Pancreas (tissue), 10 donors: ENCODE data around the gene WDR72. TPM values are rescaled to one million over a fixed set of nuclear protein-coding genes. Genes with fewer than 3 reads are reported as not detected.
A peak's percentile ranks its signal among the peaks of the same experiment; 100 is the strongest.
"Not testable (repeated sequence)": the region's sequence is repeated elsewhere in the genome, so short reads cannot be mapped to it uniquely, and the experiment has no call there.

Experiments used
- ATAC-seq, 4 donors: fragments of 200-7000 bp; cut with Tn5 transposase; one replicate each; pipeline versions ENCODE4 v1.8.0 to v1.9.1; 2020; ENCODE audit warnings: mild to moderate bottlenecking in 4 of 4, moderate library complexity in 4 of 4
- DNase-seq, 6 donors: peaks; one replicate each; pipeline ENCODE4 v3.0.0-alpha.2; 2020
- FAIRE-seq: peaks from 2 replicates; lab custom pipeline; 2012; peaks lifted over from hg19 to GRCh38; lab: Jason Lieb, UNC
- H3K27ac ChIP-seq, 4 donors: fragments of 200-600 bp; sonication (generic); 1 replicate in 3 of 4; 2 replicates in 1 of 4; pipeline versions ENCODE4 v1.5.0 to v1.8.0; 2020
- H3K27me3 ChIP-seq, 4 donors: fragments of 200-600 bp; one replicate each; pipeline ENCODE4 v1.8.0; 2021
- H3K36me3 ChIP-seq, 3 donors: fragments of 200-600 bp; sonication (generic) in 1 of 3; one replicate each; pipeline versions ENCODE4 v1.5.0 to v1.8.0; 2020 to 2021
- H3K4me1 ChIP-seq, 3 donors: fragments of 200-600 bp; one replicate each; pipeline ENCODE4 v1.8.0; 2021
- H3K4me3 ChIP-seq, 4 donors: fragments of 200-600 bp; sonication (generic) in 2 of 4; one replicate each; pipeline versions ENCODE4 v1.5.0 to v1.8.0; 2020 to 2021
- H3K9me3 ChIP-seq, 4 donors: fragments of 200-600 bp; one replicate each; pipeline ENCODE4 v1.8.0; 2021
- WGBS, 2 donors: extraction: QIAGEN DNeasy Blood & Tissue Kit; methylation state at CpG; one replicate each; pipeline ENCODE4 v1.1.7; 2013; 5-methylcytosine and 5-hydroxymethylcytosine counted together
- intact Hi-C, 3 donors: fragments of 100-400 bp; cut with DNase I; formaldehyde crosslinking; loops; one replicate each; pipeline versions ENCODE4 v1.11.1 to v1.14.2; 2022
- polyA plus RNA-seq, 2 donors: library from polyadenylated mRNA; stranded (reverse); fragments of 200-250 nt; gene quantifications; one replicate each; pipeline ENCODE4 v1.2.3, GENCODE V29; 2013
- total RNA-seq, 6 donors: library from RNA; stranded (reverse); fragmentation: NEBNext Ultra II Directional in 4 of 6; extraction: Animal tissue kit (Norgen Biotek cat#: 25700) in 4 of 6; gene quantifications; one replicate each; pipeline versions ENCODE4 v1.2.1 to v1.2.4, GENCODE V29; 2021 to 2023
- TF ChIP-seq, protein P1 (sequence below), 4 donors: fragments of 200-600 bp; sonication (generic) in 3 of 4; IDR thresholded peaks; one replicate each; pipeline versions ENCODE4 v1.5.0 to v1.8.0; 2021; ENCODE audit warnings: antibody characterized with exemption in 4 of 4
- donor health status: healthy with polysubstance abuse.
- donor health status: DM: no; HTN: no; CAD: no; lungs with moderate emphysema.
- donor health status: DM: no; HTN: no; CAD: no.
- donor health status: control.
- donor health status: control.
- donor health status: Bipolar disorder and iron deficiency.
- donor health status: DM: yes; HTN: yes; CAD: no.
- donor health status: DM: no; HTN: no; CAD: no.
- donor health status: DM: no; HTN: no; CAD: no.
- donor health status: DM: yes; HTN: yes; CAD: no.

The WDR72 gene
- total and polyA plus RNA-seq, 8 donors: 1.0 to 5.3 (median 3.7) TPM

- FAIRE-seq (peak; percentile 20), DNase-seq (peak in 3 of 6 donors; percentile 13 to 18 (median 14)), ATAC-seq (peak; percentile 95 to 97 (median 96))
- TF ChIP-seq, protein P1, sequence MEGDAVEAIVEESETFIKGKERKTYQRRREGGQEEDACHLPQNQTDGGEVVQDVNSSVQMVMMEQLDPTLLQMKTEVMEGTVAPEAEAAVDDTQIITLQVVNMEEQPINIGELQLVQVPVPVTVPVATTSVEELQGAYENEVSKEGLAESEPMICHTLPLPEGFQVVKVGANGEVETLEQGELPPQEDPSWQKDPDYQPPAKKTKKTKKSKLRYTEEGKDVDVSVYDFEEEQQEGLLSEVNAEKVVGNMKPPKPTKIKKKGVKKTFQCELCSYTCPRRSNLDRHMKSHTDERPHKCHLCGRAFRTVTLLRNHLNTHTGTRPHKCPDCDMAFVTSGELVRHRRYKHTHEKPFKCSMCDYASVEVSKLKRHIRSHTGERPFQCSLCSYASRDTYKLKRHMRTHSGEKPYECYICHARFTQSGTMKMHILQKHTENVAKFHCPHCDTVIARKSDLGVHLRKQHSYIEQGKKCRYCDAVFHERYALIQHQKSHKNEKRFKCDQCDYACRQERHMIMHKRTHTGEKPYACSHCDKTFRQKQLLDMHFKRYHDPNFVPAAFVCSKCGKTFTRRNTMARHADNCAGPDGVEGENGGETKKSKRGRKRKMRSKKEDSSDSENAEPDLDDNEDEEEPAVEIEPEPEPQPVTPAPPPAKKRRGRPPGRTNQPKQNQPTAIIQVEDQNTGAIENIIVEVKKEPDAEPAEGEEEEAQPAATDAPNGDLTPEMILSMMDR (IDR thresholded peaks at IDR 0.05): no peak
- H3K36me3 ChIP-seq: no peaks in the 10 kb centered on the region
- no peaks in the 10 kb centered on the region for H3K9me3 ChIP-seq
- no peaks in the 10 kb centered on the region for H3K27me3 ChIP-seq
- WGBS, 2 donors: 31 to 35% methylated on average over 3 of the region's 3 CpGs
- intact Hi-C loops: no loop called here
- peak overlapping the region in 2 of 4 donors; percentile 58 to 69 for H3K27ac ChIP-seq
- peaks cover 8 to 14% (median 12%) of the 10 kb centered on the region in 3 donors for H3K4me1 ChIP-seq
- no peak overlapping the region for H3K4me3 ChIP-seq
These were observed 209.7 kb downstream of the WDR72 start for GRCh38 chr15:53549697-53550305.

DNA sequence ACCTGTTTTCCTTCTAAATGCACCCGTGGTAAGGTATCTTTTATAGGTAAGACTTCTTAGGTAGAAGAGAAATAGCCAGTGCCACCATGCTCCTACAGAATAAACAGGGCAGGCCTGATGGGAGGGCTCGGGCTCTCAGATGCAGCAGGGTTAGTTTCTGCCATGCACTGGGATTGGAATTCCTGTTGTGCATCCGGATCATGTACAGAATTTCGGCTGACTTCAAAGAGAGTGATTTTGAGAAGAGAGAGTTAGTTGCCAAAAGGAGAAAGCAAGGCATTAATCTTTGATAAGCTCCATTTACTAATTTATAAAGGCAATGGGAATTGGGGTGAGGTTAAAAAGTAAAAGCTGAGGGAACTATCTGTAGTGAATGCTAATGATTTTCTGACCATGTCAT, 211.2 kb downstream of the WDR72 start:
- H3K4me1 ChIP-seq: peaks cover 8 to 14% (median 12%) of the 10 kb centered on the region in 3 donors
- intact Hi-C loops: no loop called here
- ATAC-seq: no peak
- H3K36me3 ChIP-seq: no peaks in the 10 kb centered on the region
- H3K27me3 ChIP-seq: no peaks in the 10 kb centered on the region
- TF ChIP-seq, protein P1 (IDR thresholded peaks at IDR 0.05): no peak
- no peak overlapping the region for H3K27ac ChIP-seq
- FAIRE-seq: no peak
- H3K4me3 ChIP-seq: no peak overlapping the region
- no peaks in the 10 kb centered on the region for H3K9me3 ChIP-seq
- DNase-seq: no peak
- 78 to 86% methylated on average over 4 of the region's 4 CpGs for WGBS, 2 donors

GRCh38 chr15:53540626-53541300, 218.7 kb downstream of the WDR72 start:
- ATAC-seq, H3K9me3 ChIP-seq, H3K4me1 ChIP-seq, H3K27ac ChIP-seq, intact Hi-C loops, H3K36me3 ChIP-seq, H3K4me3 ChIP-seq, DNase-seq, H3K27me3 ChIP-seq, FAIRE-seq: not testable (repeated sequence)
- 90 to 96% methylated on average over 30 to 34 of the region's 34 CpGs for WGBS, 2 donors

DNA sequence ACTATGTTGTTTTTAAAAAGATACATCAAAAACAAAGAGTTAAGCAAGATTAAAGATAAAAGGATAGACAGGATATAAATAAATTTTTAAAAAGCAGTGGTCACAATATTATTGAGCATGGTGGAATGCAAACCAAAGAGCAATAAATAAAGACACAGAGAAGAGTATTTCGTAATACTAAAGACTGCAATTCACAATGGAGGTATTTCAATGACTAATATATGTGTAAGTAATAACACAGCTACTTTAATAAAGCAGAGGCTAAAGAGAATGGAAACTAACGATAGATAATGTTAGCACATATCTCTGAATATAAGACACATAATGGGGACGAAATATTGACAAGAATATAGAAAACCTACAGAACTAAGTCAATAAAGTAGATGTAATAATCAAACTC, 219.6 kb downstream of the WDR72 start:
- WGBS, 2 donors: 73 to 92% methylated on average over 3 of the region's 3 CpGs
- intact Hi-C loops: no loop called here
- no peak for DNase-seq

DNA sequence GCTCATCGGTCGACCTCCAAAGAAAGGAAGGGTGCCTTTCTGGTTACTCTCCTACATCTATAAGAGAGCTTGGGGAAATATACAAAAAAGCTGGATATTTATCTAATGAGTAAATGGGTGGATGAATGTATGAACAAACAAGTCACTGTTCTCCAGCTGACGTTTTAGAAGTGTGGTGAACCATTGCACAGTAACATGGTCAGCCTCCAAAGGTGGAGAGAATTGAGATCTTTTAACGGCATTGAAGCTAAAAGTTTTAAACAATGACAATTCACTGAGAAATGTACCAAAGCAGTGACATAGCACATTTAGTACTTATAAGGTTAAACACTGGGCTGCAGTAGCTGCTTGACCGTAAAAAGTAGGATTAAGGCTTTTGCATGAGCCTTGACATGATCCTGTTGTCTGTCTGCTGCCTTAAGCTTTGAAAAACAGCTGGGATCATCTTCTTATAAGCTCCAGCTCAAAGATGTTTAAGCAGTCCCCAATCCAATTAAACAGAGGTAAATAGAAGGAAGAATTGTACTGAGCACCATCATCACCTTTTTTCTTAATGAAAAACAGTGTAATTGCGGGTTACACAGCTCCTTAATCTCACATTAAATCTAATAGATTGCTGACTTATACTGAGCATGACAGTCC, 222.9 kb downstream of the WDR72 start:
- ATAC-seq (no peak), FAIRE-seq (no peak), DNase-seq (no peak)
- Histone ChIP-seq H3K27me3 (no peaks in the 10 kb centered on the region), H3K4me1 (no peaks in the 10 kb centered on the region), H3K36me3 (no peaks in the 10 kb centered on the region), H3K4me3 (no peak overlapping the region), H3K27ac (no peak overlapping the region), H3K9me3 (no peaks in the 10 kb centered on the region)
- WGBS, 2 donors: 74 to 79% methylated on average over 6 of the region's 6 CpGs
- TF ChIP-seq, protein P1 (IDR thresholded peaks at IDR 0.05): no peak
- intact Hi-C loops: no loop called here

More for the DNA sequence above, 219.6 kb downstream of the WDR72 start:
- TF ChIP-seq, protein P1 (IDR thresholded peaks at IDR 0.05): no peak
- Histone ChIP-seq H3K9me3 (no peaks in the 10 kb centered on the region), H3K36me3 (no peaks in the 10 kb centered on the region), H3K27ac (no peak overlapping the region), H3K4me1 (no peaks in the 10 kb centered on the region), H3K27me3 (no peaks in the 10 kb centered on the region), H3K4me3 (no peak overlapping the region)
- FAIRE-seq (no peak), ATAC-seq (no peak)
